ENCODE results near the gene GALR1. TPM values are rescaled to one million over a fixed set of nuclear protein-coding genes. Genes with fewer than 3 reads are reported as not detected.
A peak's percentile ranks its signal among the peaks of the same experiment; 100 is the strongest.
"Not testable (repeated sequence)": the region's sequence is repeated elsewhere in the genome, so short reads cannot be mapped to it uniquely, and the experiment has no call there.

Gene GALR1
- total RNA-seq, 1 donor from 2014 or later: not detected

- no peaks in the 10 kb centered on the region for H3K9me3 Mint-ChIP-seq
- peaks cover 12% of the 10 kb centered on the region for H3K4me1 Mint-ChIP-seq (ENCODE audit: low read depth)
- H3K27ac Mint-ChIP-seq: no peak overlapping the region
- DNase-seq (ENCODE audit: low spot score): no peak
- H3K4me3 Mint-ChIP-seq: no peak overlapping the region
- peaks cover 5% of the 10 kb centered on the region for H3K27me3 Mint-ChIP-seq (ENCODE audit: insufficient read depth)
- intact Hi-C loops (cut with micrococcal nuclease): no loop called here
- no peaks in the 10 kb centered on the region for H3K36me3 Mint-ChIP-seq (ENCODE audit: low read depth)
These were observed 28.9 kb upstream of the GALR1 start for GRCh38 chr18:77220726-77221125.

GRCh38 chr18:77222464-77222863, 27.2 kb upstream of the GALR1 start:
- intact Hi-C loops (cut with micrococcal nuclease): loop anchor here (2.0 kb wide), 1 partner anchor 160 kb away; no protein-coding TSS in a partner anchor
- no peak for DNase-seq (ENCODE audit: low spot score)
- no peak overlapping the region for H3K27ac Mint-ChIP-seq
- H3K36me3 Mint-ChIP-seq (ENCODE audit: low read depth): no peaks in the 10 kb centered on the region
- peaks cover 3% of the 10 kb centered on the region for H3K9me3 Mint-ChIP-seq
- peaks cover 12% of the 10 kb centered on the region for H3K4me1 Mint-ChIP-seq (ENCODE audit: low read depth)
- peaks cover 6% of the 10 kb centered on the region for H3K27me3 Mint-ChIP-seq (ENCODE audit: insufficient read depth)
- no peak overlapping the region for H3K4me3 Mint-ChIP-seq

DNA sequence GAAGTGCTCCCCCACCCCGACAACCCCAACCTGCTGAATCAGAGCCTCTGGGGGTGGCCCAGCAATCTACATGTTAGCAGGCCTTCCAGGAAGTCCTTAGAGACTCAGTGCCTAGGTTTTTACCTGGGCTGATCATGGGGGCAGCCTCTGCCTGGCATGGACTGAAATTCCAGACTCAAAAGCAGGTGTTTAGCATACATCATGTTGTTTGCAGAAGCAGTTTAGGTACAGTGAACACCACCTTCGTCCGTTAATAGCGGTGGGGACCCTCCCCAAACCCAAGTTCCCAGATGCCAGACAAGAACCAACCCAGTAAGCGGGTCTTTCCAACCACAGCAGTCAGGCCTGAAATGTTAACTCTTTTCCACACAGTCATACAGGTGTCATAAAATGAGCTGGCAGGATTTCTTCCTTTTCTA, 26.4 kb upstream of the GALR1 start:
- Mint-ChIP-seq H3K27me3 (ENCODE audit: insufficient read depth) (peaks cover 7% of the 10 kb centered on the region), H3K27ac (peak overlapping the region; percentile 59), H3K9me3 (peaks cover 3% of the 10 kb centered on the region), H3K36me3 (ENCODE audit: low read depth) (no peaks in the 10 kb centered on the region), H3K4me1 (ENCODE audit: low read depth) (peaks cover 12% of the 10 kb centered on the region), H3K4me3 (no peak overlapping the region)
- intact Hi-C loops (cut with micrococcal nuclease): loop anchor here (1.0 to 2.0 kb wide), 3 partner anchors 121 to 337 kb away; no protein-coding TSS in a partner anchor
- no peak for DNase-seq (ENCODE audit: low spot score)

- intact Hi-C loops (cut with micrococcal nuclease): loop anchor here (1.0 to 2.0 kb wide), 3 partner anchors 121 to 337 kb away; no protein-coding TSS in a partner anchor
- no peak for DNase-seq (ENCODE audit: low spot score)
- H3K27me3 Mint-ChIP-seq (ENCODE audit: insufficient read depth): peaks cover 11% of the 10 kb centered on the region
- peaks cover 12% of the 10 kb centered on the region for H3K4me1 Mint-ChIP-seq (ENCODE audit: low read depth)
- no peaks in the 10 kb centered on the region for H3K36me3 Mint-ChIP-seq (ENCODE audit: low read depth)
- H3K9me3 Mint-ChIP-seq: peaks cover 3% of the 10 kb centered on the region
- no peak overlapping the region for H3K4me3 Mint-ChIP-seq
- no peak overlapping the region for H3K27ac Mint-ChIP-seq
These were observed 26.0 kb upstream of the GALR1 start for GRCh38 chr18:77223653-77224052.

DNA sequence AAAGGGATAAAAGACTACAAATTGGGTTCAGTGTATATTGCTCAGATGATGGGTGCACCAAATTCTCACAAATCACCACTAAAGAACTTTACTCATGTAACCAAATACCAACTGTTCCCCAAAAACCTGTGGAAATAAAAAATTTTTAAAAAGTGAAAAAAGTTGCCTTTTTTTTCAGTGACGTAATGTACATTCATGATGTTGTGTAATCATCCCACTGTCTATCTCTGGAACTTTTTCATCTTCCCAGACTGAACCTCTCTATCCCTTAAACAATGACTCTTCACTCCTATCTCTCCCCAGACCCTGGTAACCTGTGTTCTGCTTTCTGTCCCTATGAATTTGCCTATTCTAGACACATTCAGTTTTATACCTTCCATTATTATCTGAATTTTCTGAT, 19.0 kb upstream of the GALR1 start:
- Mint-ChIP-seq H3K9me3 (peaks cover 7% of the 10 kb centered on the region), H3K27ac (no peak overlapping the region), H3K4me3 (no peak overlapping the region), H3K27me3 (ENCODE audit: insufficient read depth) (peaks cover 26% of the 10 kb centered on the region), H3K4me1 (ENCODE audit: low read depth) (no peaks in the 10 kb centered on the region), H3K36me3 (ENCODE audit: low read depth) (no peaks in the 10 kb centered on the region)
- intact Hi-C loops (cut with micrococcal nuclease): no loop called here
- no peak for DNase-seq (ENCODE audit: low spot score)

GRCh38 chr18:77234504-77235365, 14.9 kb upstream of the GALR1 start:
- intact Hi-C loops (cut with micrococcal nuclease): no loop called here
- DNase-seq (ENCODE audit: low spot score): no peak
- Mint-ChIP-seq H3K27me3 (ENCODE audit: insufficient read depth) (peaks cover 15% of the 10 kb centered on the region), H3K9me3 (peaks cover 22% of the 10 kb centered on the region), H3K36me3 (ENCODE audit: low read depth) (no peaks in the 10 kb centered on the region), H3K27ac (no peak overlapping the region), H3K4me3 (no peak overlapping the region), H3K4me1 (ENCODE audit: low read depth) (no peaks in the 10 kb centered on the region)

GRCh38 chr18:77239285-77239684, 10.4 kb upstream of the GALR1 start:
- H3K4me3 Mint-ChIP-seq; DNase-seq (ENCODE audit: low spot score); H3K4me1 Mint-ChIP-seq (ENCODE audit: low read depth); H3K27ac Mint-ChIP-seq; H3K36me3 Mint-ChIP-seq (ENCODE audit: low read depth); intact Hi-C loops (cut with micrococcal nuclease): not testable (repeated sequence)
- Mint-ChIP-seq H3K9me3 (peaks cover 24% of the 10 kb centered on the region), H3K27me3 (ENCODE audit: insufficient read depth) (peaks cover 11% of the 10 kb centered on the region)

GRCh38 chr18:77248873-77249568, 627 bp upstream of the GALR1 start:
- peak overlapping the region; percentile 17 for H3K4me3 Mint-ChIP-seq
- H3K9me3 Mint-ChIP-seq: peaks cover 20% of the 10 kb centered on the region
- peak overlapping the region; percentile 14 for H3K27ac Mint-ChIP-seq
- H3K36me3 Mint-ChIP-seq (ENCODE audit: low read depth): no peaks in the 10 kb centered on the region
- no peak for DNase-seq (ENCODE audit: low spot score)
- H3K27me3 Mint-ChIP-seq (ENCODE audit: insufficient read depth): peaks cover 55% of the 10 kb centered on the region
- peaks cover 12% of the 10 kb centered on the region for H3K4me1 Mint-ChIP-seq (ENCODE audit: low read depth)
- intact Hi-C loops (cut with micrococcal nuclease): loop anchor here (5.0 kb wide), 1 partner anchor 108 kb away; no protein-coding TSS in a partner anchor

DNA sequence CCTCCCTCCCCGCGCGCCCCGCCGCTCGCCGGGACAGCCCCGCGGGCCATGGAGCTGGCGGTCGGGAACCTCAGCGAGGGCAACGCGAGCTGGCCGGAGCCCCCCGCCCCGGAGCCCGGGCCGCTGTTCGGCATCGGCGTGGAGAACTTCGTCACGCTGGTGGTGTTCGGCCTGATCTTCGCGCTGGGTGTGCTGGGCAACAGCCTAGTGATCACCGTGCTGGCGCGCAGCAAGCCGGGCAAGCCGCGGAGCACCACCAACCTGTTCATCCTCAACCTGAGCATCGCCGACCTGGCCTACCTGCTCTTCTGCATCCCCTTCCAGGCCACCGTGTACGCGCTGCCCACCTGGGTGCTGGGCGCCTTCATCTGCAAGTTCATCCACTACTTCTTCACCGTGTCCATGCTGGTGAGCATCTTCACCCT, 865 bp downstream of the GALR1 start:
- peaks cover 12% of the 10 kb centered on the region for H3K4me1 Mint-ChIP-seq (ENCODE audit: low read depth)
- no peak overlapping the region for H3K4me3 Mint-ChIP-seq
- intact Hi-C loops (cut with micrococcal nuclease): no loop called here
- H3K9me3 Mint-ChIP-seq: peaks cover 16% of the 10 kb centered on the region
- H3K27ac Mint-ChIP-seq: no peak overlapping the region
- no peaks in the 10 kb centered on the region for H3K36me3 Mint-ChIP-seq (ENCODE audit: low read depth)
- DNase-seq (ENCODE audit: low spot score): no peak
- peaks cover 51% of the 10 kb centered on the region for H3K27me3 Mint-ChIP-seq (ENCODE audit: insufficient read depth)

DNA sequence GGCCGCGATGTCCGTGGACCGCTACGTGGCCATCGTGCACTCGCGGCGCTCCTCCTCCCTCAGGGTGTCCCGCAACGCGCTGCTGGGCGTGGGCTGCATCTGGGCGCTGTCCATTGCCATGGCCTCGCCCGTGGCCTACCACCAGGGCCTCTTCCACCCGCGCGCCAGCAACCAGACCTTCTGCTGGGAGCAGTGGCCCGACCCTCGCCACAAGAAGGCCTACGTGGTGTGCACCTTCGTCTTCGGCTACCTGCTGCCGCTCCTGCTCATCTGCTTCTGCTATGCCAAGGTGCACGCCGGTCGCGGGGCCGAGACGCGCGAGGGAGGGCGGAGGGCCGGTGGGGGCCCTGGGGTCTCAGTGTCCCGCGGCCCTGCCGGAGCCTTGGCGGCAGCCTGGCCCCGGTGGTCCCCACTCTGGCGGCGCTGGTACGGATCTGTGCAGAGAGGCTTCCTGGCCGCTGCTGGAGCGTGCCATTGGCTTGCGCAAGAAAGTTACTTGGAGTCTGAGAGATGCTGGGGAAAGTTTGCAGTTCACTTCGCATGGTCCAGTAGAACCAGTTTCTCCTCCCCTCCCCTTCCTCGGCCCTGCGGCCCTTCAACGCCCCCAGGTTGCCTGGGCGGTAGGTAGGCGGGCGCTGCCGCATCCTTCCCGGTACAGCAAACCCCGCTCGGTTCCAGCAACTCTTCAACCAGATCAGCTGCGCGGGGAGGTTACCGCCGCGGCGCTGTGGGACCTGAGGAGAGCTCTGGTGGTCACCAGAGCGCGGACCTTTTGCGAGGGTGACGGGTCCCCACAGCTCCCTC, 1.5 kb downstream of the GALR1 start:
- H3K36me3 Mint-ChIP-seq (ENCODE audit: low read depth): no peaks in the 10 kb centered on the region
- peaks cover 12% of the 10 kb centered on the region for H3K4me1 Mint-ChIP-seq (ENCODE audit: low read depth)
- DNase-seq (ENCODE audit: low spot score): no peak
- no peak overlapping the region for H3K4me3 Mint-ChIP-seq
- peaks cover 46% of the 10 kb centered on the region for H3K27me3 Mint-ChIP-seq (ENCODE audit: insufficient read depth)
- intact Hi-C loops (cut with micrococcal nuclease): no loop called here
- no peak overlapping the region for H3K27ac Mint-ChIP-seq
- H3K9me3 Mint-ChIP-seq: peaks cover 15% of the 10 kb centered on the region

- peaks cover 12% of the 10 kb centered on the region for H3K4me1 Mint-ChIP-seq (ENCODE audit: low read depth)
- intact Hi-C loops (cut with micrococcal nuclease): no loop called here
- H3K9me3 Mint-ChIP-seq: peaks cover 12% of the 10 kb centered on the region
- H3K27ac Mint-ChIP-seq: no peak overlapping the region
- H3K36me3 Mint-ChIP-seq (ENCODE audit: low read depth): no peaks in the 10 kb centered on the region
- peaks cover 46% of the 10 kb centered on the region for H3K27me3 Mint-ChIP-seq (ENCODE audit: insufficient read depth)
- no peak overlapping the region for H3K4me3 Mint-ChIP-seq
- no peak for DNase-seq (ENCODE audit: low spot score)
These were observed 2.0 kb downstream of the GALR1 start for GRCh38 chr18:77251730-77252050.

DNA sequence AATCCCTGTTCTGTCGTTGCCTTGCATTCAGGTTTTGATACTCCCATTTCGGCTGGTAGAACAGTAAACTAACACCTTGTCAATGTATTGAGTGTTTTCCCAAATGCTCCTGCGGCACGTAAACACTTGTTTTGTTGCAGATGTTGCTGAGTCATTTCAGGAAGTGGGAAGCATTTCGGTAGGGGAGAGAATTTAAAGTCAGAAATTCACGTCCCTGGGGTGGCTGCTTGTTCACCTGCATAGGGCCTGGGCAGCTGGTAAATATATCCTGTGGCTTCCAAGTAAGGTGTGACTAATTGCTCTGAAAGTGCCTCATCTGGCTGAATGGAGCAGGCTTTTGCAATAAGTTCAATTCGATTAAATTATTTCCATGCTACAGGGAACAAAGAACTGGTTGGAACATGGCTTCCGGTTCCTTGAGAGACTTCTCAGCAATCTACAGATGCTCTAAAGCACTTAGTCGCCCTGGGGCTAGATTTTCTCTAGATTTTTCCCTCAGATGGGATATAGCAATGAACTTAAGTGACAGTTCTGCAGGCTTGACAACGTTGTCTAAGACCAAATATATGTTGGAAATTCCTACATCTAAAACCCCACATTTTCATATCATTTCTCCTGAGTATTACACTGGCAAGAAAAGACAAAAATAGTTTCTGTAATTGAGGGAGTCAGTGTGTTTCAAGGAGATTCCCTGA, 5.2 kb downstream of the GALR1 start:
- intact Hi-C loops (cut with micrococcal nuclease): no loop called here
- Mint-ChIP-seq H3K36me3 (ENCODE audit: low read depth) (peaks cover 2% of the 10 kb centered on the region), H3K27me3 (ENCODE audit: insufficient read depth) (peaks cover 30% of the 10 kb centered on the region), H3K27ac (no peak overlapping the region), H3K4me1 (ENCODE audit: low read depth) (no peaks in the 10 kb centered on the region), H3K4me3 (no peak overlapping the region), H3K9me3 (peaks cover 11% of the 10 kb centered on the region)
- DNase-seq (ENCODE audit: low spot score): no peak

Measured in activated T-helper 1 cell treated with anti-CD3 and anti-CD28 coated beads, Interleukin-12 subunit alpha, Interleukin-12 subunit beta, Interleukin-2, Interleukin-4 antibody, amounts not matched to agents 30 ng/mL and 10 ng/mL and 1 ng/mL, durations not matched to agents 14 hours and 24 hours and 36 hours (primary cell).